HepG2 (cell line): ENCODE measurements around the gene CHADL. TPM values are rescaled to one million over a fixed set of nuclear protein-coding genes. Genes with fewer than 3 reads are reported as not detected.
A peak's percentile ranks its signal among the peaks of the same experiment; 100 is the strongest.

Source experiments
- ATF4 ChIP-seq, 2 experiments: fragments of 450-650 bp in 1 of 2; sonication (generic) in 1 of 2; formaldehyde crosslinking; IDR thresholded peaks; 2 replicates each; pipeline versions ENCODE4 v1.5.0 to v1.8.0; 2020 to 2022; ENCODE audit warnings: mild to moderate bottlenecking in 1 of 2, missing genetic modification reagents in 1 of 2
- CERS6 ChIP-seq: sonication (generic); formaldehyde crosslinking; IDR thresholded peaks from 2 replicates; pipeline ENCODE4 v1.5.0; 2020; ENCODE audit warnings: missing genetic modification reagents
- KMT2B ChIP-seq: IDR thresholded peaks from 2 replicates; pipeline ENCODE4 v1.6.1; 2016; ENCODE audit warnings: missing genetic modification reagents, missing compliant biosample characterization
- PLSCR1 ChIP-seq: sonication (generic); formaldehyde crosslinking; IDR thresholded peaks from 2 replicates; pipeline ENCODE4 v1.5.0; 2020; ENCODE audit warnings: missing genetic modification reagents, mild to moderate bottlenecking, borderline replicate concordance
- SKIL ChIP-seq: sonication (generic); formaldehyde crosslinking; IDR thresholded peaks from 2 replicates; pipeline ENCODE4 v1.8.0; 2022; ENCODE audit warnings: missing genetic modification reagents, mild to moderate bottlenecking, moderate library complexity, borderline replicate concordance
- ZBTB39 ChIP-seq: sonication (generic); formaldehyde crosslinking; IDR thresholded peaks from 2 replicates; pipeline ENCODE4 v1.5.0; 2020; ENCODE audit warnings: missing genetic modification reagents
- ZMAT3 ChIP-seq: sonication (generic); formaldehyde crosslinking; conservative IDR thresholded peaks from 2 replicates; pipeline ENCODE4 v1.7.0; 2021; ENCODE audit warnings: missing genetic modification reagents
- ZMYM4 ChIP-seq: sonication (generic); formaldehyde crosslinking; IDR thresholded peaks from 2 replicates; pipeline ENCODE4 v1.8.1; 2023; ENCODE audit warnings: mild to moderate bottlenecking, missing genetic modification reagents
- ZNF407 ChIP-seq: sonication (generic); formaldehyde crosslinking; IDR thresholded peaks from one replicate; pipeline ENCODE4 v1.5.1; 2020; ENCODE audit warnings: mild to moderate bottlenecking, missing genetic modification reagents; ENCODE audit errors: not compliant biosample characterization
- ZNF598 ChIP-seq: sonication (generic); formaldehyde crosslinking; IDR thresholded peaks from 2 replicates; pipeline ENCODE4 v1.5.1; 2020; ENCODE audit warnings: mild to moderate bottlenecking, missing genetic modification reagents, borderline replicate concordance
- ZNF720 ChIP-seq: sonication (generic); formaldehyde crosslinking; IDR thresholded peaks from 2 replicates; pipeline ENCODE4 v1.4.0; 2020; ENCODE audit warnings: missing genetic modification reagents
- polyA plus RNA-seq, 8 experiments: library from polyadenylated mRNA; depleted of rRNA in 3 of 8; stranded (reverse) in 7 of 8; unstranded in 1 of 8; fragments of >200 nt; fragmentation: Illumina TruSeq in 4 of 8; extraction: Trizol in 4 of 8; gene quantifications; 2 replicates each; pipeline versions ENCODE4 v1.2.1 to v1.2.3, GENCODE V29; 2011 to 2016; ENCODE audit warnings: low read depth in 4 of 8, missing spikeins in 1 of 8, mixed read lengths in 1 of 8; ENCODE audit not compliant: insufficient read depth in 1 of 8
- total RNA-seq, 5 experiments: library from RNA; depleted of rRNA; stranded (reverse); fragments of >200 nt; fragmentation: Illumina TruSeq; extraction: Trizol; gene quantifications; 2 replicates each; pipeline ENCODE4 v1.2.3, GENCODE V29; 2016; ENCODE audit warnings: low read depth in 1 of 5

Gene CHADL
- total and polyA plus RNA-seq, 2 of the 13 experiments (the other 11 are each of a cell fraction or from before 2014, with no cell fraction given), result 2.8 to 8.1 TPM

- TF ChIP-seq PLSCR1 (CRISPR knock-in tag) (no peak), KMT2B (peak; percentile 82), ATF4 (CRISPR knock-in tag; IDR thresholded peaks at IDR 0.05) (no peak), ZNF598 (peak; percentile 32; the same call in 1 of the 2 replicates), SKIL (CRISPR knock-in tag) (no peak), ZNF407 (no peak), ZNF720 (CRISPR knock-in tag) (no peak), ZMYM4 (CRISPR knock-in tag) (peak; percentile 65), ZMAT3 (0 out of 2 replicates have a peak, but pooled peaks have one; percentile 61), CERS6 (no peak), ZBTB39 (CRISPR knock-in tag) (no peak)
These were observed 43.4 kb downstream of the CHADL start (continued) for GRCh38 chr22:41197038-41197972.
